COLO829 (cell line): Measurements from ENCODE around the gene FGFBP1.
A peak's percentile ranks its signal among the peaks of the same experiment; 100 is the strongest.
"Not testable (repeated sequence)": the region's sequence is repeated elsewhere in the genome, so short reads cannot be mapped to it uniquely, and the experiment has no call there.

Experiments
- DNase-seq: peaks from one replicate; pipeline ENCODE4 v3.0.0; 2012; ENCODE audit warnings: low spot score

The FGFBP1 gene

DNA sequence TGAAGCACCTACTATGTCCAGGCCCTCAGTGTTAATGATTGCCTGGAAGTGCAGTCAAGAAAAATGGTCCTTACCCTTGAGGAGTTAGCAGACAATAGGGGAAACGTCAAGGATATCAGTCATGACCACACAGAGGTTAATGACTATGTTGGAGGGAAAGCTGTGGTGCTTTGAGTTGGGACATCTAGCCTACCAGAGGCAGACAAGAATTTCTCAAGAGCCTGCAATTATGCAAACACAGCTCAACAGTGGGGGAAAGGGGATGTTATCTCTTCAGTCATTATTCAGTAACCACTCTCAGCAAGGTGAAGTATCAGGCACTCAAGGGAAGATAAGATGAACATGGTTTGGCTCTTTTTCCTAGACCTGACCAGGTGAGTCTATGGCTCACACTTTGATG lies 7.0 kb upstream of the FGFBP1 start:
- DNase-seq = no peak

DNA sequence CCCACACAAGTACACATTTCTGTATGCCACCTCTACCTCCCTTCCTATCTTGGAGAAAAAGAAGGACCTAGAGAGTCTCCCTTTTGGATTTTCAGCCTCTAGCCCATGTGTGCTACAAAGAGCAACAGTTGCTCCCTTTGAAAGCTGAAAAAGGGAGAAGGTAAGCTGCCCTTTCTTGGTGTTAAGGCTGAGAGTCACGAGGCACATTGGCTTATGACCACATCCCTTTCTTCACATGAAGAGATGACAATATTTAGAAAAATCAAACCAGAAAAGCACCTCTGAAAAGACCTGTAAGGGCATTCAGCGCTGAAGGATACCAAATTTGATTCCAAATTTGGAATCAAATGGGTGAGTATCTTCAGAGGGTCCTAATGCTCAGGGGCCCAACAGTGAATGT lies 6.4 kb upstream of the FGFBP1 start:
- no peak for DNase-seq

DNA sequence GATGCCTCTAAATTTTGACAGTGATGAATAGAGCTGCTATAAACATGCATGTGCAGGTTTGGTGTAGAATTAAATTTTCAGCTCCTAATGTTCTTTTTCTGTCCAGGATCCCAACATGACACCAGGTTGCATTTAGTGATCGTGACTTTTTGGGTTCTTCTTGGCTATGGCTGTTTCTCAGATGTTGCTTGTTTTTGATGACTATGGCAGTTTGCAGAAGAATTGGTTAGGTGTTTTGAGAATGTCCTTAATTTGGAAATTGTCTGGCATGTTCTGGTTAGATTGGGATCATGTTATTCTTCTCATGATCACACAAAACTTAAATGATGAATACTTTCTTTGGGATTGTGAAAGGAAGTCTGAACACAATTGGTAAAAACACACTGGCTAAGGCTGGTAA lies 3.7 kb upstream of the FGFBP1 start:
- DNase-seq = no peak

DNA sequence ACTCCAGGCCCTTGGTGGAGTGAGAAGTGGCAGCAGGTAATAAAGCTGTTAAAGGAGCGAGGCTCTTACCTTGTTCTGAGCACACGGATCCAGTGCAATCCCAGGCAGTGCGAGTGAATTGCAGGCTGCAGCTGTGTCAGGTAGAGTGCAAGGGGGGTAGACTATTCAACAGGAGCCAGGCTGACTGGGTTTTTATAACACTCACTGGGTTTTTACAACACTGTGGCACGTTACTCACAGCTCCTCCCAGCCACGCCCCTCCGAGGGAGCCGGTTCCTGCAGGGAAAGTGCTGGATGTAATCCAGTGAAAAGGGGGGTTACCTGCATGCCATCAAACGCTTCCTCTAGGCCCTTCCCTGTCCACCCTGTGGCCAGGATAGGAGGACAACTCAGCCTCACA lies 358 bp downstream of the FGFBP1 start:
- DNase-seq = no peak

DNA sequence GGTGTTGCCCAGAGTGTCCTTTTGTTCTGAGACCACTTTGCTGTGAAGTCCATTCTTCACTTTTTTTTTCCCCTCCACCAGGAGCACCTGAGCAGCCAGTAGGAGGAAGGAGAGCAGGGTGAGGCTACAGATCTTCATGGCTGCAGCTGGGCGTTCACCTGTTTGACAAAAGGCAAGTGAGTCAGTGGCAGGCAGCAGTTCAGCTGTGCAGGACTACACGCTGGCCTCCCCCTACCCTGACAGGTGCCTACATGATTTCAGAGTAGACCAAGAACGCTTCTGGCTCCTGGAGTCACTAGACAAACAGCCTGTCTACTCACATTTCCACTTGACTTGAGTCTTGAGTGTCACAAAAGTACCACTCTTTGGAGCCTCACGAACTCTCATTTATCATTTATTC lies 2.0 kb downstream of the FGFBP1 start:
- no peak for DNase-seq

DNA sequence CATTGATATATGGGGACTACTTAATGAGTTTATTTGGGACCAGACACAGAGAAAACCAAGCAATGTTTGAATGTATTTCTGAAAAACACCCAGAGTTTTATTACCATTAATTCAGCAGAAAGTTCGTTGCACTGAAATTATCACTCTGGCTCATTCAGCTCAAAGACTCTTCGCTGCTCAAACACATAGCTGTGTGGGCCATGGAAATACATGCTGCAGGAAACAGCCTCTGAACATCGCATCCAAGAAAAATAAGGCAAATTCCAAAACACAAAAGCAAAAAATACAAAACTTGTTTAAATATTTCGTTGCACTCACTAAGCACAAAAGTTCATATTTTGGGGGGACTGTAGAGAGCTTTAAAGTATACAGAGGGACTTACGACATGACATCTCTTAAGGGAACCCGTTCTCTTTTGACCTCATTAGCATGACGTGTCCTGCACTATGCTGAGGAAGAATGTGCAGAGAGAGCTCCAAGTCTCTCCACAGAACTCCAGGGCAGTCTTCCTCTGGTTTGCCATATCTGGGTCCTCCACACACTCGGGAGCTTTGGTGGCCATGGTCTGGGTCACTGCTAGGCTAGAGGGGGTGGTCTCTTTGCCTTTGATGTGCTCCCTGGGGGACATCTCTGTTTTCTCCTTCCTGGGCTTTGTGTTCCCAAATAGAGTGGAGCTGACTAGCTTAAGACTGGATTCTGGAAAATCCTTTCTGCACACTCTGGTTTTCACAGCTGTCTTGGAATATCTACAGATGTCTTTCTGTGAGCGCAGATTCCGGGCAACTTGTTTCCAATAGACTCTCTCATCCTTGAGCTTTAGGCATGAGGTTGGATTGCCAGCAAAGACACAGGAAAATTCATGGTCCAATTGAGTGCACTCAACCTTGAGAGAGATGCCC lies 2.8 kb downstream of the FGFBP1 start:
- no peak for DNase-seq

DNA sequence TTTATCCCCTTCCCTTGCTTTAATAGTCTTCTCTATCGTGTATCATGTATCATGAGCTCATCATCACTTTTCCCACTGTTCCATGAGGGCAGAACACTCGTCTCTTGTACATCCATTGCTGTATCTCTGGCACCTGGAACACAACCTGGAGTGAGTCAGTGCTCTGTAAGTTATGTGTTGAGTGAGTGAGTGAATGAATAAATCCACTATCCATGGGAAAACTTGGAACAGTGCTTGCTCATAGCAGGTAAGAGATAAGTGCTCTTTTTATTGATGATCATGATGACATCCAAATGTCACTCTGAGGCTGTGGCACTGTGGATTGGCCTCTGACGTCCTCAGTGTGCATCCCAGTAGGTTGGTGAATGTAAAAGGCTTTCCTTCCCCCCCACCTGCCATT lies 4.3 kb downstream of the FGFBP1 start:
- no peak for DNase-seq

DNA sequence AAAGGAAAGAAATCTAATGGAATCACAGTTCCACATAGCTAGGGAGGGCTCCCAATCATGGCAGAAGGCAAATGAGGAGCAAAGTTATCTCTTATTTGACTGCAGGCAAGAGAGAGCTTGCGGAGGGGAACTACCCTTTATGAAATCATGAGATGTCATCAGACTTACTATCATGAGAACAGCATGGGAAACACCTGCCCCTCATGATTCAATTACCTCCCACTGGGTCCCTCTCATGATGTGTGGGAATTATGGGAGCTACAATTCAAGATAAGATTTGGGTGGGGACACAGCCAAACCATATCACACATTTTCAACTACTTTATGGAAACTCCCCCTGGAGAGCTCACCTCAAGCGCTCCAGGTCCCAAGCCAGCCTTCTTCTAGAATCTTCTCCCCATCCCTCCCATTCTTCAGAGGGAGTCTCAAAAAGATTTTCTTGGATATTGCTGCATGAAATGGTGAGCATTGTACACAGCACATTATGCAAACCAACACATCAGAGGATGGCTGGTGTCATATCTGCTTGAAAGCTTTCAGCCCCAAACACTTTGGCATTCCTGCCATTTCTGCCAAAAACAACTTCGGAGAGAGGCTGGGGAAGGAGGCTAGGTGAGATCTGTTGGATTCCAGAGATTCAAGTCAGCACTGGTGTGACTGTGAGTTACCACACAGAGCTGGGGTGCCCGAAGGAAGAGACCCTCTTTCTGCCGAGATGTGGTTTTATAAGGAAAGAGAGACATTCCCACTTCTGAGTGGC lies 6.9 kb downstream of the FGFBP1 start:
- no peak for DNase-seq

DNA sequence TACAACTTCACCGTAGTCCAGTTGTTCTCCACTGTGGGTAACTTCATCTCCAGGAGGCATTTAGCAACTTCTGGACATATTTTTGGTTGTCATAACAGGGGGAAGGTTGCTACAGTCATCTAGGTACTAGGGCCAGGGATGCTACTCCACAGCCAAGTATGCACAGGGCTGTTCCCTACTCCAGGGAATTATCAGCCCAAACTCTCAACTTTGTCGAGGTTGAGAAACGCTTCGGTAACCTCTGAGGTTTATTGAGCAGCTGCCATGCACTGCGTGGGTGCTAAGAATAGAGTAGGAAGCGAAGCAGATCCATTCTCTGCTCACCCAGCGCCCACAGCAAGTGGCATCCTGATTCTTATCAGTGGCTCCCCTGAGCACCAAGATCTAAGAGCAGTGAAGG lies 8.2 kb downstream of the FGFBP1 start:
- DNase-seq = no peak

DNA sequence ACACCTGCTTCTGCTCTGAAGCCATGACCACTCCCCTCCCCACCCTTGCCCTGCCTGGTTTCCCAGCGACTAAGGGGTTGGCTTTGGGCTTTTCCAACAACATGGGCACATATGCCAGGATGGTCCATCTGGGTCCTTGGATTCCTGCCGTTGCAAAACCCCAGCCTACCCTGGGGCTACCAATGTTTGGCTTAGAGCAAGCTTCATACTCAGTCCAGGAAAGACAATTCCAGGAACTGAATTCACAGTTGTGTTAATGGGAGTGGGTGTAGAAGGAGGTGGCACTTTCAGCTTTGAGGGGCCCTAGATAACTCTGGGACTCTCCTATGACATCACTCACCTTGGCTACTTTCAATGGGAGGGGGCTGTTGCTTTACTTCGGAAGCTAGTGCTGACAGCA lies 9.0 kb downstream of the FGFBP1 start:
- DNase-seq = no peak

DNA sequence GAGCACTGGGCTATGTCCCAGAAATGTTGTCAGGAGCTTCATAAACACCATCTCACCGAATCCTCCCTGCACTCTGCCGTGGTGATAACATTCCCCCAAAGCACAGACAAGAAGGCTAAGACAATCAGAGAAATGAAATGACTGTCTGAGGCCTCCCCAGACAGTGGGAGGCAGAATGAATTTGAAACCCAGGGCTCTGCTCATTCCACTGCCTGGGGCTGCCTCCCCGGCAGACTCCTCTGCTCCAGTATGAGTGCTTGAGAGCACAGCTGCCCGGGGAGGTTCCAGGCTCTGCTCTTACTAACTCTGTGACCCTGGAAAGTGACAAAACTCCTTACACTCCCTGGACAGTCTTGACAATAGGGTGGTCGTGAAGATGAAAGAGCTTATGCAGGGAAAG lies 9.7 kb downstream of the FGFBP1 start:
- DNase-seq = no peak

DNA sequence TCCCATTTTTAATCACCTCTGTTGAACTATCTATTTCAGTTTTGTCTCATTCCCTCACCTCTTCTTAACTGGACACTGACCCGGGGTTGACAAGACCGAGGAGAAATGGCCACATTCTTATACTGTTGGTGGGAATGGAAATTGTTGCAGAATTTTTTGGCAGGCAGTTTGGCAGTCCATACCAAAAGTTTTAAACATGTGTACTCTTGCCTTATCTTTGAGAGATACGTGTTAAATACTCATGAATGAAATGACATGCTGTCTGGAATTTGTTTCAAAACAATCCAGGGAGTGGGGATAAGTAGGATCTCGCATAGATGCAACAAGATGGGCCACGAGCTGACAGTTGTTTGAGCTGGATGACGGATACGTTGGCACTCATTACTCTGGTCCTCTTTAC lies 12.1 kb downstream of the FGFBP1 start:
- DNase-seq = no peak

DNA sequence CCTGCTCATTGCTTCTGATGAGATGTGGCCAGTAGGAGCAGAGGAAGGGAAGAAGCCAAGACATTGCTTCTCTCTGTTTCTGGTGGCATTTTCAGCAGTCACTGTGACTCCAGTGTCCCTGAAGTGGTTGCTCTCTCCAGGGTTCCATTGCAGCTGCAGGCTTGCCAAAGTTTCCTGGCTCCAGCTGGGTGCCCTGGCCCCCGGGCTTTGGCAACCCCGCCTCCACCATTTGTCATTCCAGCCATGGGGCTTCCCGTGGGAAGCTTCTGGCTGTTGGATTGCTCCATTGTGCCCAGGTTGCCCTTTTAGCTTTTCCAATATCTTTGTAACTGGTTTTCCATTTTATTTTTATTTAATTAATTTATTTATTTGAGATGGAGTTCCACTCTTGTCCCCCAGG lies 12.7 kb downstream of the FGFBP1 start:
- DNase-seq = no peak

DNA sequence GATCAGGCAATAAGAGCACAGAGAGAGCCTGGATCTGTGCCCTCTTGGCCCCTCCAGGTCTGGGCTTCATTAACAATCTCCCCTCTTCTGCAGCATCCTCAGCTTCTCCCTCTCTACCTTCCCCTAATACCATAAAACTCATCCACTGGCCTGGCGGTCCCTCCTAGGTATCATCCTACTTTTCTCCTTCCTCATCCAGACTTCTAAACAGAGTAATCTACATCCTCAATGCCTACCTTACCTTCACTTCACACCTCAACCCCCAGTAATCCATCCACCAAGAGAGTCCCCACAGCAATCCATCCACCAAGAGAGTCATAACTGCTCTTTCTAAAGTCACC lies 17.0 kb downstream of the FGFBP1 start:
- no peak for DNase-seq

DNA sequence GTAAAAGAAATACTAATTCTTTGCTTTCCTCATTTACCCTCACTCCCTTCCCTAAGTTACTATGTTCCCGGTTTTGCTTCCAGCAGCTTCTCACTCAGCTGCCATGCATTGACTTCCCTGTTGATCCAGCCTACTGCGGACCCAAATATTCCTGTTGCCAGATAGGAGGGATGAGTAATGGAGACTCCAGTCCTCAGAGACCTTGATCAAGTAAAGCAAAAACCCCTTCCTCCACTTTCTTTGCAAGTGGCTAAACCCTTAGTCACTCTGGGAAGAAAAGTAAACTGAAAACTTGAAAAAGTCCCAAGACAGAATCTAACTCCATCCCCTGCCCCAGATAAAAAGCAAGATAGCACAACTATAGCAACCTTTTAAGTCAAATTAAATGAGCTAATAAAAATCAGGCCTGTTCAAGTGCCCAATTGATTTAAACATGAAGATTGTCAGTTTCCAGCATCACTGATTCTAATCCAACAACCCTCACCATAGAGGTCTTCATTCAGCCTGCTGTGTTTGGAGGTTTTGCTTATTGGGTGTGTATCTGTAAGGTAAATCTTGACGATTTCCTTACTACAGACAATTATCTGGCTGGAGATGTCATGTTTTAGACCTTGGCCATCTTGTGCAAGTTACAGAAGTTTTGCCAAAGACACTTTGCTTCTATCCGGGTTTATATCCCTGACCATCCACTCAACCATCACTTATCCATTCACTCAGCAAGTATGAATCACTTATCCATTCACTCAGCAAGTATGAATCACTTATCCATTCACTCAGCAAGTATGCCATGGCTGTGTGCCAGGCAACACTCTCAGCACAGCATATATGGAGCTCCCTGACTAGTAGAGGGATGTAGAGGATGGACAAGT lies 17.6 kb downstream of the FGFBP1 start:
- peak; percentile 42 for DNase-seq

DNA sequence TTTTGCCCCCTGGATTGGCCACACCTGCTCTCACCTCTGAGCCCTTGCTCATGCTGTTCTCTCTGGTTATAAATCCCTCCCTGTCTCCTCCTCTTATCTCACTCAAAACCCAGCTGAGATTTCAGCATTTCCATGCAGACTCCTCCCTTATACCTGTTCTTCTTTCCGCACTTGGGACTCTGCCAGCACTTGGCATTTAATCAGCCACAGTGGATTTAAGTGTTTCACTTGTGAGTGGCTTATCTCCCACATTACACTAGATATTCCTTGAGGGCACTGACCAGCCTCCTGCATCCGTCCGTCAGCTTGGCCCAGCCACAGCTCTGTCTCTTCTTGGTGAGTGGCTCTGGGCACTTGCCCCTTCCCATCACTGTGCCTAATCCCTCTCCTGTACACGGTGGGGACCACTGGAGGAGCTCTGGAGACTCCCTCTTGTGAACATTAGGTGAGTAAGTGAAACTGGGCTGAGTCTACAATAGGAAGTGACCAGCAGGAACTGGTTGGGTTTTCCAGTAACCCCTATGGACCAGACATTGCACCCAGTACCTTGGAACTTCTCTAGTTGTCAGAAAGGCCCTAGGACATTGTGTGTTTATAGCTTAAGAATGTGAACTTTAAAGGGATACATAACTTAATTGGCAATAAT lies 19.9 kb downstream of the FGFBP1 start:
- no peak for DNase-seq

DNA sequence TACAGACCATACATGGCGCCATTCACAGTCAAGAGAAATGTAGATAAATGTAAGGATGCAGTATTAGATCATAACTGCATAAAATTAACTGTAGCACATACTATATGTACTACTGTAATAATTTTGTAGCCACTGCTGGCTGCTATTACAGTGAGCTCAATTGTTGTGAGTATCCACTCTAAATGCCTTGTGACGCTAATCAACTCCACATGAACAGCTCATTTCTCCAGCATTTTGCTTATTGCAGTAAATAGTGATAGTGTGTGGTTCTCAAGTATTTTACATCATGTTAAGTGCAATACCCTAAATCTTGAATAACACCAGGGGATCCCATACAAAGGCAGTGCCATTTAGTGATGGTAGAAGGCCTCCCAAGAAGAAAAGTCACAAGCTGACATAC lies 21.2 kb downstream of the FGFBP1 start:
- peak; percentile 12 for DNase-seq

DNA sequence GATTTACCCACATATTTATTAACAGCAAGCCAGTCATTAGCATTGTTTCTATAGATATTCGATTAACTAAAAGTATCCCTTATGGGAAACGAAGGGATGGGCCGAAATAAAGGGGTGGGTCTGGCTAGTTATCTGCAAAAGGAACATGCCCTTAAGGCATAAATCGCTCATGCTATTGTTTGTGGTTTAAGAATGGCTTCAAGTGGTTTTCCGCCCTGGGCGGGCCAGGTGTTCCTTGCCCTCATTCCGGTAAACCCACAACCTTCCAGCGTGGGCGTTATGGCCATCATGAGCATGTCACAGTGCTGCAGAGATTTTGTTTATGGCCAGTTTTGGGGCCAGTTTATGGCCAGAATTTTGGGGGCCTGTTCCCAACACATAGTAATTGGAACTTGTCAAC lies 22.2 kb downstream of the FGFBP1 start:
- DNase-seq = not testable (repeated sequence)

DNA sequence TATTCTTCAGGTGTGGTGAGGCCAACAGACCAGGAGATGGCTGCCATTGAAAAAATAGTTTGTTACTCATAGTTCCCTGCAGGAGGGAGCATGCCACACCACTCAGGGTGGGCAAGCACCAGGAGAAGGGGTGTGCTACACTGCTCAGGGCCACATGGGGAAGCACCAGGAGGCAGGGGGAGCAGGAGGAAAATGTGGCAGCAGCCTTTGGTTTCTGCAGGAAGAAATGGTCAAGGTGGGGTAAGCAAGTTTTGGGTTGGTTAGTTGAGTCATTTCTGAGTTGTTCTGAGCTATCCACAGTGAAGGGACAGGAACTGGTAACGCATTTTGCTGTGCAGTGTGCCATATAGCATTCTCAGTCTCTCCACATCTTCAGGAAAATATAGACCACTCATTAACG lies 23.8 kb downstream of the FGFBP1 start:
- DNase-seq = no peak

DNA sequence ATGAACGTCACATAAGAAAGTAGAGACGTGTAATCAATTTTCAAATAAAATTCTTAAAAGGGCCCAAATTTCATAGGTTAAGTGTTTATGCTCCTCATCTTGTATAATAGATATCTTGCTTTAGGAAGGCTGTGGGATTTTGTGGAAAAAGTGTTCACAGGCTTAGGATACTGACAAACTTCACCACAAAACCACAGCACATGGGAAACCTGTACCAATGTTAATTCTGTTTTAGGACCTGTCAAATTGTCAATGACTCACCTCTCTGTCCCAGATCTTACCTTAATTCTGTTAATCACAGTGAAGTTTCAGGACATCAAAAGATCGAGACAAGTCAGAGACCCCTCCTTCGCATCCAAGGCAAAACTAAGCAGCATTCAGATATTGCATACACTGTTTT lies 24.2 kb downstream of the FGFBP1 start:
- DNase-seq = no peak

DNA sequence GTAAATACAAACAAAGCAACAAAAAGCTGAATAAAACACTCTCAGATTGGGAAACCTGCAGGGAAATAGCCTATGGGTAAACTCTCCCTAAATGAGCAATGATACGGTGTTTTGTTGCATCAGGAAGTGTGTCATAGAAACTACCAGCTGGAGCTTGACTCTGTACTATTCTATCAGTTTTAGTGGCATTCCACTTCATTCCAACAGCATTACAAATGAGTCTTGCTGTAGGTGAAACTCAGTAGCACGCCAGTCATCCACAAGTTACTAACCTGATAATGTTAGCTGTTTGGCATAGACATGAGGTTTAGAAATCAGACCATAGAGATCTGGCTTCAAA lies 24.9 kb downstream of the FGFBP1 start:
- DNase-seq = peak; percentile 37

DNA sequence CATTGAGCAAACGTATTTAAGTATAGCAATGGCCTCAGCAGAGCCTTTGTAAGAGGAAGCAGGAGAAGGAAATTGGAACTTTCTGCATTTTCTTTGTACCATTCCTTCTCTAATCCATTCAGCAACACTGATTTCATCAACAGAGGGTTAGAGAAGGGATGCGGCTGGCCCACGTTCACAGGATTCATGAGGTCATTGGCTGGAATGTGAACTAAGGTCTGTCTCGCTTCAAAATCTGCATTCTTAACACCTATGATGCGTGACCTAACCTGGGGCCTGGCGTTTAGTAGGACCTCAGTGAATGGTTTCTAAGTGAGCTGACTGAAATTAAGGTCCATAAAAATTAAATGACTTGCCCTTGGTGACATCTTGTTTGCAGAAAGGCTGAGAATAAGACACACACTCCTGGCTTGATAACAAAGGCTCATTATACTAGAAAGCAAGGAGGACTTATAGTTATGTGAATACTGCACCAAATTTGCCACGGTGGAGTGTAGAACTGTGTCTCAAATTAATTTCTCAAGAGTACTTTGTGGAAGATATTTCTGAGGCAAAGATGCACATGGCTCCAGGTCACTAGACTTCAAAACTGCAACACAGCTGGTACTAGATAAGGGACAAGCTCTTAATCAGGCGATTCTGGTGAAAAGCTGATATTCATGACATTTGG lies 25.4 kb downstream of the FGFBP1 start:
- DNase-seq = peak; percentile 6
